K562 (cell line): ENCODE data around the gene UBE2H. TPM values are rescaled to one million over a fixed set of nuclear protein-coding genes. Genes with fewer than 3 reads are reported as not detected.
A peak's percentile ranks its signal among the peaks of the same experiment; 100 is the strongest.

ENCODE experiments used
- CREB1 ChIP-seq, 2 experiments: sonication (generic) in 1 of 2; formaldehyde crosslinking in 1 of 2; IDR thresholded peaks; 2 replicates each; pipeline versions ENCODE4 v1.6.1 to v1.8.0; 2012 to 2022; ENCODE audit warnings: inconsistent platforms in 1 of 2, mild to moderate bottlenecking in 1 of 2, missing genetic modification reagents in 1 of 2, moderate library complexity in 1 of 2
- CTBP1 ChIP-seq: fragments of 450-650 bp; IDR thresholded peaks from 2 replicates; pipeline ENCODE4 v1.6.1; 2016; ENCODE audit warnings: borderline replicate concordance
- FOXM1 ChIP-seq, 2 experiments: fragments of 450-650 bp in 1 of 2; sonication (generic) in 1 of 2; formaldehyde crosslinking in 1 of 2; IDR thresholded peaks; 2 replicates each; pipeline versions ENCODE4 v1.6.1 to v1.9.0; 2017 to 2022; ENCODE audit warnings: low read depth in 2 of 2, mild to moderate bottlenecking in 2 of 2, missing genetic modification reagents in 1 of 2, moderate library complexity in 1 of 2
- MGA ChIP-seq: fragments of 450-650 bp; IDR thresholded peaks from 2 replicates; pipeline ENCODE4 v1.6.1; 2016; ENCODE audit warnings: mild to moderate bottlenecking, moderate library complexity
- MTA3 ChIP-seq: fragments of 450-650 bp; formaldehyde crosslinking; IDR thresholded peaks from 2 replicates; pipeline ENCODE4 v1.6.1; 2017; ENCODE audit warnings: mild to moderate bottlenecking, borderline replicate concordance
- RCOR1 ChIP-seq, 2 experiments: IDR thresholded peaks; 2 replicates each; pipeline ENCODE4 v1.6.1; 2012; ENCODE audit warnings: low read depth in 2 of 2, low read length in 2 of 2, borderline replicate concordance in 1 of 2, improper control_type of control experiment in 1 of 2
- SETDB1 ChIP-seq: IDR thresholded peaks from one replicate; pipeline ENCODE4 v1.6.1; 2012; ENCODE audit warnings: low read length, control low read depth, inconsistent platforms
- SREBF1 ChIP-seq: fragments of 150-350 bp; IDR thresholded peaks from 2 replicates; pipeline ENCODE4 v1.6.1; 2014; ENCODE audit warnings: antibody characterized with exemption, low read depth, low read length, borderline replicate concordance
- TEAD4 ChIP-seq, 2 experiments: sonication (generic) in 1 of 2; formaldehyde crosslinking in 1 of 2; IDR thresholded peaks; 2 replicates each; pipeline versions ENCODE4 v1.6.1 to v1.8.0; 2012 to 2022; ENCODE audit warnings: borderline replicate concordance in 1 of 2, inconsistent platforms in 1 of 2, low read length in 1 of 2, mild to moderate bottlenecking in 1 of 2, missing genetic modification reagents in 1 of 2
- ZNF384 ChIP-seq: IDR thresholded peaks from 2 replicates; pipeline ENCODE4 v1.6.1; 2012; ENCODE audit warnings: low read depth, low read length, improper control_type of control experiment
- polyA plus RNA-seq, 8 experiments: library from polyadenylated mRNA; depleted of rRNA in 4 of 8; stranded (reverse) in 5 of 8; unstranded in 3 of 8; fragments of >200 nt; fragmentation: Nextera tagmentation in 2 of 8; fragmentation: Illumina TruSeq in 1 of 8; extraction: Ambion mirVana in 2 of 8; extraction: Trizol in 1 of 8; gene quantifications; 2 replicates each; pipeline versions ENCODE4 v1.2.1 to v1.2.3, GENCODE V29; 2011 to 2014; ENCODE audit warnings: inconsistent platforms in 1 of 8, missing spikeins in 1 of 8
- total RNA-seq, 7 experiments: library from RNA; depleted of rRNA in 6 of 7; stranded (reverse); fragments of >200 nt in 6 of 7; fragmentation: Illumina TruSeq in 2 of 7; extraction: Trizol in 2 of 7; gene quantifications; 2 replicates each; pipeline versions ENCODE4 v1.2.1 to v1.2.3, GENCODE V29; 2011 to 2021; ENCODE audit warnings: low replicate concordance in 1 of 7

Gene UBE2H
- total and polyA plus RNA-seq, 9 of the 15 experiments (the other 6 are each of a cell fraction or from before 2014, with no cell fraction given) = 6.3 to 33.0 (median 13.3) TPM

- TF ChIP-seq MGA (no peak), SETDB1 (no peak), ZNF384 (no peak), CREB1 (IDR thresholded peaks at IDR 0.05) (0 out of 2 replicates have a peak, but pooled peaks have one; percentile 21), CREB1 (CRISPR knock-in tag; IDR thresholded peaks at IDR 0.05) (no peak), RCOR1 (IDR thresholded peaks at IDR 0.05; ENCODE audit: borderline replicate concordance in 1 of 2, low read depth in 2 of 2, low read length in 2 of 2) (peak in 1 of 2 experiments; percentile 13; a peak in 1 of 4 replicates), CTBP1 (no peak), MTA3 (no peak), SREBF1 (no peak), FOXM1 (IDR thresholded peaks at IDR 0.05; ENCODE audit: low read depth) (peak; percentile 47; the same call in 1 of the 2 replicates), FOXM1 (CRISPR knock-in tag; IDR thresholded peaks at IDR 0.05; ENCODE audit: low read depth) (no peak), TEAD4 (IDR thresholded peaks at IDR 0.05; ENCODE audit: low read length) (peak; percentile 90), TEAD4 (CRISPR knock-in tag; IDR thresholded peaks at IDR 0.05; ENCODE audit: borderline replicate concordance) (no peak)
Observed at GRCh38 chr7:129835569-129835968, 117.2 kb downstream of the UBE2H start (continued).
